ENCODE measurements around the gene HES7. TPM values are rescaled to one million over a fixed set of nuclear protein-coding genes. Genes with fewer than 3 reads are reported as not detected.

HES7 gene
- total and polyA plus RNA-seq, 4 donors: not detected

DNA sequence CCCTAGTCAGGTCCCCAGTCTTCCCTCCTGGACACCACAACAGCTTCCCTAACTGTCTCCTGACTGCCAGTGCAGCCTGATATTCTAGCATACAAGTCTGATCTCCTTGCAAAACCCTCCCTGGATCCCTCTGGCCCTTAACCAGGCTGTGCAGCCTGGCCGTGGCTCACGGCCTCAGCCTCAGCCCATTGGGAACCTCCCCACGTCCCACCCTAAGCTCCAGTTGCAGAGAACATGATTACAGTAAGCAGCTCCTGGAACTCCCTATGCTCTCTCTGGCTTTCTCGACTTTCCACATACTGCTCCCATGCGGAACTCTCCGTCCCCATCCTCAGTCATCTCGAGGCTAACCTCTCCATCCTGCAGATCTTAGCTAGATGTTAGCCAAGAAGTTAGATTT, 49.4 kb downstream of the HES7 start (continued):
- TF ChIP-seq SP1 (IDR thresholded peaks at IDR 0.05) (no peak), GABPA (IDR thresholded peaks at IDR 0.05 in 1 of 2, conservative IDR thresholded peaks at IDR 0.05 in 1 of 2) (no peak), EGR1 (IDR thresholded peaks at IDR 0.05; ENCODE audit: low read depth in 2 of 2) (no peak), HNF4A (conservative IDR thresholded peaks at IDR 0.05) (no peak)
- TF ChIP-seq, protein P1, sequence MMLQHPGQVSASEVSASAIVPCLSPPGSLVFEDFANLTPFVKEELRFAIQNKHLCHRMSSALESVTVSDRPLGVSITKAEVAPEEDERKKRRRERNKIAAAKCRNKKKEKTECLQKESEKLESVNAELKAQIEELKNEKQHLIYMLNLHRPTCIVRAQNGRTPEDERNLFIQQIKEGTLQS (IDR thresholded peaks at IDR 0.05): no peak

DNA sequence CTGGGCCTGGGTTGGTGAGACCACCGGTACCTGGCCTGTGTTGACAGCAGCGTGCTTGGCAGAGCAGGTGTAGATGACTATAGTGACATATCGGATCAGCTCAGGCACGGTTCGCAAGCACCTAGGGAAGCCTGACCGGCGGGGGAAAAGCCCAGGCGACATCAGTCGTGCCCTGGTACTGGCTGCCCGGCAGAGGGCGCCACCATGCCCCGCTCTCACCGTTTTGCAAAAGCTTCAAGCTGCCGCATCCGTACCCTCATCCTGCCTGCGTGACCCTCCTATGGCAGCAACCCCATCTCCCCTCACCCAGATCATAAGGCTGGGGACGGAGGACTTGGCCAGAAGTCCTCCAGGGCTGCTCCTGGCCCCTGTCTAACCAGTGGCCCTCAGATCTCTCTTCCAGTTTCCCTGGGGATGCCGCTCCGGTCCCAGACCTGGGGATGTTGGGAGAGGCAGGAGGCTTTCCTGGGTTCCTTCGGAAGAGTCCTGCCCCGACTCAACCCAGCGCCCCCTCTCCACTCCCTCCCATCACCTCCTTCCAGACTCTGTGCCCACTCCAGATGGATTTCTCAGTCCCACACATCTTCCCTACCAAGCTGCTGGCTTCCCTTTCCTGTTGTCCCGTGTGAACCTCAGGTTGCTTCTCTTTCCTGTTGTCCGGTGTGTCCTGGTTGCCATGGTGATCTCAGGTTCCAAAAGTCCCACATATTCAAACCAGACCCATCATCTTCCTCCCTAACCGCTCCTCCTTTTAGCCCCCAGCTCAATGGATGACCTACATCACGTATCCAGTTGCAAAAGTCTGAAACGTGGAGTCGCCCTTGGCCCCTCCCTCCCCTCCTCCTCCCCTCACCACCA, 50.0 kb downstream of the HES7 start:
- H3K9ac ChIP-seq (ENCODE audit: low read depth in 1 of 2, low read length in 2 of 2): no peak overlapping the region
- H3K9me3 ChIP-seq (ENCODE audit: control insufficient read depth in 4 of 4, low read length in 3 of 4): no peaks in the 10 kb centered on the region
- peak; percentile 74 for DNase-seq (ENCODE audit: low spot score)
- 6% methylated on average over 28 of the region's 28 CpGs for WGBS
- peaks cover 4 to 20% (median 6%) of the 10 kb centered on the region in 4 donors for H3K4me1 ChIP-seq (ENCODE audit: control insufficient read depth in 4 of 4, insufficient read depth in 4 of 4, low read length in 3 of 4)
- no peak overlapping the region for H3K27ac ChIP-seq (ENCODE audit: low read depth in 1 of 2, low read length in 2 of 2)
- TF ChIP-seq, protein P1 (IDR thresholded peaks at IDR 0.05): no peak
- TF ChIP-seq, protein P2, sequence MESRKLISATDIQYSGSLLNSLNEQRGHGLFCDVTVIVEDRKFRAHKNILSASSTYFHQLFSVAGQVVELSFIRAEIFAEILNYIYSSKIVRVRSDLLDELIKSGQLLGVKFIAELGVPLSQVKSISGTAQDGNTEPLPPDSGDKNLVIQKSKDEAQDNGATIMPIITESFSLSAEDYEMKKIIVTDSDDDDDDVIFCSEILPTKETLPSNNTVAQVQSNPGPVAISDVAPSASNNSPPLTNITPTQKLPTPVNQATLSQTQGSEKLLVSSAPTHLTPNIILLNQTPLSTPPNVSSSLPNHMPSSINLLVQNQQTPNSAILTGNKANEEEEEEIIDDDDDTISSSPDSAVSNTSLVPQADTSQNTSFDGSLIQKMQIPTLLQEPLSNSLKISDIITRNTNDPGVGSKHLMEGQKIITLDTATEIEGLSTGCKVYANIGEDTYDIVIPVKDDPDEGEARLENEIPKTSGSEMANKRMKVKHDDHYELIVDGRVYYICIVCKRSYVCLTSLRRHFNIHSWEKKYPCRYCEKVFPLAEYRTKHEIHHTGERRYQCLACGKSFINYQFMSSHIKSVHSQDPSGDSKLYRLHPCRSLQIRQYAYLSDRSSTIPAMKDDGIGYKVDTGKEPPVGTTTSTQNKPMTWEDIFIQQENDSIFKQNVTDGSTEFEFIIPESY (IDR thresholded peaks at IDR 0.05): no peak
- TF ChIP-seq, protein P3, sequence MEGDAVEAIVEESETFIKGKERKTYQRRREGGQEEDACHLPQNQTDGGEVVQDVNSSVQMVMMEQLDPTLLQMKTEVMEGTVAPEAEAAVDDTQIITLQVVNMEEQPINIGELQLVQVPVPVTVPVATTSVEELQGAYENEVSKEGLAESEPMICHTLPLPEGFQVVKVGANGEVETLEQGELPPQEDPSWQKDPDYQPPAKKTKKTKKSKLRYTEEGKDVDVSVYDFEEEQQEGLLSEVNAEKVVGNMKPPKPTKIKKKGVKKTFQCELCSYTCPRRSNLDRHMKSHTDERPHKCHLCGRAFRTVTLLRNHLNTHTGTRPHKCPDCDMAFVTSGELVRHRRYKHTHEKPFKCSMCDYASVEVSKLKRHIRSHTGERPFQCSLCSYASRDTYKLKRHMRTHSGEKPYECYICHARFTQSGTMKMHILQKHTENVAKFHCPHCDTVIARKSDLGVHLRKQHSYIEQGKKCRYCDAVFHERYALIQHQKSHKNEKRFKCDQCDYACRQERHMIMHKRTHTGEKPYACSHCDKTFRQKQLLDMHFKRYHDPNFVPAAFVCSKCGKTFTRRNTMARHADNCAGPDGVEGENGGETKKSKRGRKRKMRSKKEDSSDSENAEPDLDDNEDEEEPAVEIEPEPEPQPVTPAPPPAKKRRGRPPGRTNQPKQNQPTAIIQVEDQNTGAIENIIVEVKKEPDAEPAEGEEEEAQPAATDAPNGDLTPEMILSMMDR (IDR thresholded peaks at IDR 0.05; ENCODE audit: low read depth, low read length, missing input control): peak; percentile 83
- no peak for TF ChIP-seq NR2F2 (IDR thresholded peaks at IDR 0.05)
- no peak for TF ChIP-seq TAF1 (conservative IDR thresholded peaks at IDR 0.05)
- TF ChIP-seq RXRA (IDR thresholded peaks at IDR 0.05): no peak
- no peak for TF ChIP-seq EGR1 (IDR thresholded peaks at IDR 0.05; ENCODE audit: low read depth in 2 of 2)
- no peak for TF ChIP-seq FOXA2 (IDR thresholded peaks at IDR 0.05)
- peak in 1 of 2 donors; percentile 66 for TF ChIP-seq RAD21 (IDR thresholded peaks at IDR 0.05)
- H3K4me3 ChIP-seq (ENCODE audit: low read depth in 1 of 3, low read length in 3 of 3): no peak overlapping the region
- H3K36me3 ChIP-seq (ENCODE audit: control insufficient read depth in 4 of 4, insufficient read depth in 3 of 4, low read depth in 1 of 4, low read length in 3 of 4): no peaks in the 10 kb centered on the region
- peaks cover 0 to 31% (median 19%) of the 10 kb centered on the region in 4 donors for H3K27me3 ChIP-seq (ENCODE audit: control insufficient read depth in 4 of 4, insufficient read depth in 4 of 4, low read length in 3 of 4)

DNA sequence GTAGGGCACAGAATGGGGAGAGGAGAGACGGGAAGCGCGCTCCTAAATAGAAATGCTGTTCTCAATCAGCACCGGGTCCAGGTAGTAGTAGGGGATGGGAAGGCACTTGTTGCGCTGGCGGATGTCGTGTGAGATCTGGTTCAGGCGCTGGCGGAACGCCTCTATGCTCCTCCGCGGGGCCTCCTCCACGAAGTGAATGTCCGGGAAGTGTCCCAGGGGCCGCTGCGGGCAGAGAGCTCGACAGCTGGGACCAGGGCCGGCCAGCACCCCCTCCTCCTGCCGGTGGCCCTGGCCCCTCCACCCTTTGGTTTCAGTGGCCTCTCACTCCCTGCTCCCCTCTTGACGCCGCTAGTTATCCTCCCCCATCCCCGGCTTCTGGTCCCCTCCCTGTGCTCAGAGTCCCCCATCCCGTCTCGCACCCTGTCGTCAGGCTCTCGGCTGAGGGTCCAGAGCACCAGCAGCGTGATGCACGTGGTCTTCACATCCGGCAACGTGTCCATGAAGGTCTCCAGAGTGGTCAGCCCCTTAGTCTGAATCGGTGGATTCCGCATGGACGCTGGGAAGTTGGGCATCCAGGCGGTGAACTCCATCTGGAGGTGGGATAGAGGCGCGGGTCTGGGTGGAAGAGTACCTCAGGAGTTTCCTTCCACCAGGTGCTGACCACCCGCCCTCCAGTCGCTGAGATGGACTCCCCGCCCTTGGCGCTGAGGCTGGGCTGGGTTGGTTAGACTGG, 51.0 kb downstream of the HES7 start:
- H3K27ac ChIP-seq (ENCODE audit: low read depth in 1 of 2, low read length in 2 of 2): no peak overlapping the region
- H3K9ac ChIP-seq (ENCODE audit: low read depth in 1 of 2, low read length in 2 of 2): no peak overlapping the region
- DNase-seq (ENCODE audit: low spot score): no peak
- no peaks in the 10 kb centered on the region for H3K36me3 ChIP-seq (ENCODE audit: control insufficient read depth in 4 of 4, insufficient read depth in 3 of 4, low read depth in 1 of 4, low read length in 3 of 4)
- TF ChIP-seq EGR1 (IDR thresholded peaks at IDR 0.05; ENCODE audit: low read depth in 2 of 2) (no peak), SP1 (IDR thresholded peaks at IDR 0.05) (no peak), NR2F2 (IDR thresholded peaks at IDR 0.05) (no peak)
- TF ChIP-seq, protein P3 (IDR thresholded peaks at IDR 0.05; ENCODE audit: low read depth, low read length, missing input control): no peak
- TF ChIP-seq, protein P4, sequence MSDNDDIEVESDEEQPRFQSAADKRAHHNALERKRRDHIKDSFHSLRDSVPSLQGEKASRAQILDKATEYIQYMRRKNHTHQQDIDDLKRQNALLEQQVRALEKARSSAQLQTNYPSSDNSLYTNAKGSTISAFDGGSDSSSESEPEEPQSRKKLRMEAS (IDR thresholded peaks at IDR 0.05): no peak
- TF ChIP-seq, protein P2 (IDR thresholded peaks at IDR 0.05): no peak
- peaks cover 0 to 32% (median 17%) of the 10 kb centered on the region in 4 donors for H3K27me3 ChIP-seq (ENCODE audit: control insufficient read depth in 4 of 4, insufficient read depth in 4 of 4, low read length in 3 of 4)
- H3K4me1 ChIP-seq (ENCODE audit: control insufficient read depth in 4 of 4, insufficient read depth in 4 of 4, low read length in 3 of 4): peaks cover 4 to 20% (median 6%) of the 10 kb centered on the region in 4 donors
- H3K4me3 ChIP-seq (ENCODE audit: low read depth in 1 of 3, low read length in 3 of 3): no peak overlapping the region
- 11% methylated on average over 40 of the region's 40 CpGs for WGBS
- no peaks in the 10 kb centered on the region for H3K9me3 ChIP-seq (ENCODE audit: control insufficient read depth in 4 of 4, low read length in 3 of 4)
